Pancreas (tissue), 10 donors: ENCODE measurements around the gene EBF4. TPM values are rescaled to one million over a fixed set of nuclear protein-coding genes. Genes with fewer than 3 reads are reported as not detected.

Experiments
- ATAC-seq, 4 donors: fragments of 200-7000 bp; cut with Tn5 transposase; one replicate each; pipeline versions ENCODE4 v1.8.0 to v1.9.1; 2020; ENCODE audit warnings: mild to moderate bottlenecking in 4 of 4, moderate library complexity in 4 of 4
- DNase-seq, 6 donors: peaks; one replicate each; pipeline ENCODE4 v3.0.0-alpha.2; 2020
- FAIRE-seq: peaks from 2 replicates; lab custom pipeline; 2012; peaks lifted over from hg19 to GRCh38; lab: Jason Lieb, UNC
- H3K27ac ChIP-seq, 4 donors: fragments of 200-600 bp; sonication (generic); 1 replicate in 3 of 4; 2 replicates in 1 of 4; pipeline versions ENCODE4 v1.5.0 to v1.8.0; 2020
- H3K27me3 ChIP-seq, 4 donors: fragments of 200-600 bp; one replicate each; pipeline ENCODE4 v1.8.0; 2021
- H3K36me3 ChIP-seq, 3 donors: fragments of 200-600 bp; sonication (generic) in 1 of 3; one replicate each; pipeline versions ENCODE4 v1.5.0 to v1.8.0; 2020 to 2021
- H3K4me1 ChIP-seq, 3 donors: fragments of 200-600 bp; one replicate each; pipeline ENCODE4 v1.8.0; 2021
- H3K4me3 ChIP-seq, 4 donors: fragments of 200-600 bp; sonication (generic) in 2 of 4; one replicate each; pipeline versions ENCODE4 v1.5.0 to v1.8.0; 2020 to 2021
- H3K9me3 ChIP-seq, 4 donors: fragments of 200-600 bp; one replicate each; pipeline ENCODE4 v1.8.0; 2021
- CTCF ChIP-seq, 4 donors: fragments of 200-600 bp; sonication (generic) in 3 of 4; IDR thresholded peaks; one replicate each; pipeline versions ENCODE4 v1.5.0 to v1.8.0; 2021; ENCODE audit warnings: antibody characterized with exemption in 4 of 4
- WGBS, 2 donors: extraction: QIAGEN DNeasy Blood & Tissue Kit; methylation state at CpG; one replicate each; pipeline ENCODE4 v1.1.7; 2013; 5-methylcytosine and 5-hydroxymethylcytosine counted together
- intact Hi-C, 3 donors: fragments of 100-400 bp; cut with DNase I; formaldehyde crosslinking; loops; one replicate each; pipeline versions ENCODE4 v1.11.1 to v1.14.2; 2022
- polyA plus RNA-seq, 2 donors: library from polyadenylated mRNA; stranded (reverse); fragments of 200-250 nt; gene quantifications; one replicate each; pipeline ENCODE4 v1.2.3, GENCODE V29; 2013
- total RNA-seq, 6 donors: library from RNA; stranded (reverse); fragmentation: NEBNext Ultra II Directional in 4 of 6; extraction: Animal tissue kit (Norgen Biotek cat#: 25700) in 4 of 6; gene quantifications; one replicate each; pipeline versions ENCODE4 v1.2.1 to v1.2.4, GENCODE V29; 2021 to 2023
- donor health status: healthy with polysubstance abuse.
- donor health status: DM: no; HTN: no; CAD: no; lungs with moderate emphysema.
- donor health status: DM: no; HTN: no; CAD: no.
- donor health status: control.
- donor health status: control.
- donor health status: Bipolar disorder and iron deficiency.
- donor health status: DM: yes; HTN: yes; CAD: no.
- donor health status: DM: no; HTN: no; CAD: no.
- donor health status: DM: no; HTN: no; CAD: no.
- donor health status: DM: yes; HTN: yes; CAD: no.

The EBF4 gene
- total and polyA plus RNA-seq, 8 donors = 6.8 to 25.3 (median 9.6) TPM

GRCh38 chr20:2795451-2795850 is 102.9 kb downstream of the EBF4 start:
- Histone ChIP-seq H3K4me3 (no peak overlapping the region), H3K4me1 (no peaks in the 10 kb centered on the region), H3K36me3 (no peaks in the 10 kb centered on the region), H3K27ac (no peak overlapping the region), H3K9me3 (no peaks in the 10 kb centered on the region), H3K27me3 (peaks cover 0 to 4% (median 0%) of the 10 kb centered on the region in 4 donors)
- intact Hi-C loops = no loop called here
- DNase-seq = no peak
- no peak for ATAC-seq
- TF ChIP-seq CTCF (IDR thresholded peaks at IDR 0.05) = no peak
- FAIRE-seq = no peak
- 72 to 78% methylated on average over 24 of the region's 24 CpGs for WGBS, 2 donors

GRCh38 chr20:2796011-2796660 is 103.6 kb downstream of the EBF4 start:
- DNase-seq (no peak), FAIRE-seq (no peak)

GRCh38 chr20:2797136-2797983 is 104.8 kb downstream of the EBF4 start:
- DNase-seq = no peak
- H3K4me1 ChIP-seq = peaks cover 0 to 7% (median 0%) of the 10 kb centered on the region in 3 donors
- FAIRE-seq = no peak
- 75 to 79% methylated on average over 15 to 16 of the region's 16 CpGs for WGBS, 2 donors
- H3K36me3 ChIP-seq = no peaks in the 10 kb centered on the region
- no peak overlapping the region for H3K4me3 ChIP-seq
- H3K27ac ChIP-seq = no peak overlapping the region
- no peak for ATAC-seq
- no peaks in the 10 kb centered on the region for H3K9me3 ChIP-seq
- intact Hi-C loops = no loop called here
- H3K27me3 ChIP-seq = peaks cover 0 to 7% (median 2%) of the 10 kb centered on the region in 4 donors
- no peak for TF ChIP-seq CTCF (IDR thresholded peaks at IDR 0.05)

More at GRCh38 chr20:2796011-2796660, 103.6 kb downstream of the EBF4 start:
- peaks cover 0 to 6% (median 0%) of the 10 kb centered on the region in 3 donors for H3K4me1 ChIP-seq
- H3K36me3 ChIP-seq = no peaks in the 10 kb centered on the region
- no peak for ATAC-seq
- peaks cover 0 to 4% (median 0%) of the 10 kb centered on the region in 4 donors for H3K27me3 ChIP-seq
- H3K27ac ChIP-seq = no peak overlapping the region
- TF ChIP-seq CTCF (IDR thresholded peaks at IDR 0.05) = no peak
- no peak overlapping the region for H3K4me3 ChIP-seq
- intact Hi-C loops = no loop called here
- WGBS, 2 donors = 75 to 84% methylated on average over 20 of the region's 20 CpGs
- no peaks in the 10 kb centered on the region for H3K9me3 ChIP-seq

GRCh38 chr20:2798095-2798805 is 105.7 kb downstream of the EBF4 start:
- Histone ChIP-seq H3K4me1 (peaks cover 0 to 7% (median 0%) of the 10 kb centered on the region in 3 donors), H3K27ac (no peak overlapping the region), H3K4me3 (no peak overlapping the region), H3K36me3 (no peaks in the 10 kb centered on the region), H3K9me3 (no peaks in the 10 kb centered on the region), H3K27me3 (peaks cover 0 to 8% (median 2%) of the 10 kb centered on the region in 4 donors)
- ATAC-seq = no peak
- DNase-seq = peak in 1 of 6 donors; percentile 57
- WGBS, 2 donors = 75 to 87% methylated on average over 19 of the region's 19 CpGs
- intact Hi-C loops = no loop called here
- no peak for FAIRE-seq
- TF ChIP-seq CTCF (IDR thresholded peaks at IDR 0.05) = no peak
